HepG2 (cell line): ENCODE data around the gene CLDN19. TPM values are rescaled to one million over a fixed set of nuclear protein-coding genes. Genes with fewer than 3 reads are reported as not detected.

Source experiments
- BCL6 ChIP-seq: IDR thresholded peaks from 2 replicates; pipeline ENCODE4 v1.6.1; 2016; ENCODE audit warnings: missing genetic modification reagents, missing compliant biosample characterization
- CC2D1A ChIP-seq: sonication (generic); formaldehyde crosslinking; IDR thresholded peaks from 2 replicates; pipeline ENCODE4 v1.8.1; 2023; ENCODE audit warnings: mild to moderate bottlenecking, missing genetic modification reagents
- GLI4 ChIP-seq: sonication (generic); formaldehyde crosslinking; IDR thresholded peaks from 2 replicates; pipeline ENCODE4 v1.5.1; 2020; ENCODE audit warnings: missing genetic modification reagents, mild to moderate bottlenecking, moderate library complexity, borderline replicate concordance
- MTF2 ChIP-seq: sonication (generic); formaldehyde crosslinking; IDR thresholded peaks from 2 replicates; pipeline ENCODE4 v1.5.0; 2020; ENCODE audit warnings: missing genetic modification reagents, borderline replicate concordance
- MYC ChIP-seq: sonication (generic); formaldehyde crosslinking; IDR thresholded peaks from 2 replicates; pipeline ENCODE4 v1.9.0; 2021; ENCODE audit warnings: missing genetic modification reagents, borderline replicate concordance
- NCOA1 ChIP-seq: sonication (generic); formaldehyde crosslinking; IDR thresholded peaks from 2 replicates; pipeline ENCODE4 v1.9.0; 2021; ENCODE audit warnings: missing genetic modification reagents
- PAWR ChIP-seq: sonication (generic); formaldehyde crosslinking; IDR thresholded peaks from 2 replicates; pipeline ENCODE4 v1.4.0; 2020; ENCODE audit warnings: missing genetic modification reagents, mild to moderate bottlenecking, borderline replicate concordance
- RFX5 ChIP-seq: IDR thresholded peaks from 2 replicates; pipeline ENCODE4 v1.6.1; 2011; ENCODE audit warnings: low read depth, low read length, improper control_type of control experiment
- ZFP36L1 ChIP-seq: sonication (generic); formaldehyde crosslinking; IDR thresholded peaks from 2 replicates; pipeline ENCODE4 v1.8.0; 2022; ENCODE audit warnings: mild to moderate bottlenecking, missing genetic modification reagents, moderate library complexity
- ZNF451 ChIP-seq: sonication (generic); formaldehyde crosslinking; IDR thresholded peaks from 2 replicates; pipeline ENCODE4 v1.5.0; 2020; ENCODE audit warnings: mild to moderate bottlenecking, missing genetic modification reagents
- ZNF501 ChIP-seq: sonication (generic); formaldehyde crosslinking; IDR thresholded peaks from 2 replicates; pipeline ENCODE4 v1.5.1; 2020; ENCODE audit warnings: mild to moderate bottlenecking, moderate library complexity, missing genetic modification reagents
- ZNF749 ChIP-seq: sonication (generic); formaldehyde crosslinking; IDR thresholded peaks from 2 replicates; pipeline ENCODE4 v1.8.0; 2022; ENCODE audit warnings: mild to moderate bottlenecking, missing genetic modification reagents, moderate library complexity, borderline replicate concordance
- ZNF879 ChIP-seq: sonication (generic); formaldehyde crosslinking; IDR thresholded peaks from 2 replicates; pipeline ENCODE4 v1.8.1; 2023; ENCODE audit warnings: missing genetic modification reagents
- polyA plus RNA-seq, 8 experiments: library from polyadenylated mRNA; depleted of rRNA in 3 of 8; stranded (reverse) in 7 of 8; unstranded in 1 of 8; fragments of >200 nt; fragmentation: Illumina TruSeq in 4 of 8; extraction: Trizol in 4 of 8; gene quantifications; 2 replicates each; pipeline versions ENCODE4 v1.2.1 to v1.2.3, GENCODE V29; 2011 to 2016; ENCODE audit warnings: low read depth in 4 of 8, missing spikeins in 1 of 8, mixed read lengths in 1 of 8; ENCODE audit not compliant: insufficient read depth in 1 of 8
- total RNA-seq, 5 experiments: library from RNA; depleted of rRNA; stranded (reverse); fragments of >200 nt; fragmentation: Illumina TruSeq; extraction: Trizol; gene quantifications; 2 replicates each; pipeline ENCODE4 v1.2.3, GENCODE V29; 2016; ENCODE audit warnings: low read depth in 1 of 5
- TF ChIP-seq, protein P1 (sequence below): sonication (generic); formaldehyde crosslinking; IDR thresholded peaks from 2 replicates; pipeline ENCODE4 v1.4.0; 2020; ENCODE audit warnings: low read depth, mild to moderate bottlenecking, missing genetic modification reagents
- TF ChIP-seq, protein P2 (sequence below): sonication (generic); formaldehyde crosslinking; IDR thresholded peaks from 2 replicates; pipeline ENCODE4 v1.5.0; 2020; ENCODE audit warnings: missing genetic modification reagents
- TF ChIP-seq, protein P3 (sequence below): sonication (generic); formaldehyde crosslinking; IDR thresholded peaks from 2 replicates; pipeline ENCODE4 v1.5.0; 2020; ENCODE audit warnings: mild to moderate bottlenecking, missing genetic modification reagents, borderline replicate concordance
- TF ChIP-seq, protein P4 (sequence below): sonication (generic); formaldehyde crosslinking; IDR thresholded peaks from one replicate; pipeline ENCODE4 v1.5.1; 2020; ENCODE audit warnings: mild to moderate bottlenecking, missing genetic modification reagents; ENCODE audit errors: not compliant biosample characterization

CLDN19 gene
- total and polyA plus RNA-seq, 2 of the 13 experiments (the other 11 are each of a cell fraction or from before 2014, with no cell fraction given): 5.0 to 7.6 TPM

DNA sequence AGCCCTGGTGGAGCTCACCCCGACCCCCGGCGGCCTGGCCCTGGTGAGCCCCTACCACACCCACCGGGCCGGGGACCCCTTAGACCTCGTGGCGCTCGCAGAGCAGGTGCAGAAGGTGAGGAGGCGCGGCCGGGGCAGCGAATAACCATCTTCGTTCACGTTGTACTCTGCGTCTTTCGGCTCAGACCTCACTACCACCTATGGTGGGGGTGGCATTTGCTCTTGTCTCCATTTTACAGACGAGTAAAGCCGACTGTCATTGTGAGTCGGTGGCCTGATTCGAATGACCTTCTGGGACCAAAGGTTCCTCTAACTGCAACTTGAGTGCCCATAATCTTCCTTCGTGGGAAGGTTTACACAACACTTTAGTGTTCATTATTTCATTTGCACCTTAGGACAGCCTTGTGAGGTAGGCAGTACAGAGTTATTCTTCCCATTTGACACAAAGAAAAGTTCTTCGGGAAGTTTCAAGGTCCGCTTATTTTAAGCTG is 27.5 kb upstream of the CLDN19 start (continued):
- TF ChIP-seq GLI4 (no peak), NCOA1 (CRISPR knock-in tag) (0 out of 2 replicates have a peak, but pooled peaks have one; percentile 6), ZNF749 (CRISPR knock-in tag) (peak; percentile 8; the same call in 1 of the 2 replicates), ZFP36L1 (CRISPR knock-in tag) (0 out of 2 replicates have a peak, but pooled peaks have one; percentile 43), ZNF501 (CRISPR knock-in tag) (peak; percentile 4; the same call in 1 of the 2 replicates), ZNF451 (CRISPR knock-in tag) (0 out of 2 replicates have a peak, but pooled peaks have one; percentile 13), MYC (CRISPR knock-in tag) (peak; percentile 58), RFX5 (no peak), ZNF879 (no peak), MTF2 (CRISPR knock-in tag) (peak; percentile 17; the same call in 1 of the 2 replicates), BCL6 (CRISPR knock-in tag) (no peak; the same call in 1 of the 2 replicates), PAWR (CRISPR knock-in tag) (no peak), CC2D1A (CRISPR knock-in tag) (0 out of 2 replicates have a peak, but pooled peaks have one; percentile 22)
- TF ChIP-seq, protein P1, sequence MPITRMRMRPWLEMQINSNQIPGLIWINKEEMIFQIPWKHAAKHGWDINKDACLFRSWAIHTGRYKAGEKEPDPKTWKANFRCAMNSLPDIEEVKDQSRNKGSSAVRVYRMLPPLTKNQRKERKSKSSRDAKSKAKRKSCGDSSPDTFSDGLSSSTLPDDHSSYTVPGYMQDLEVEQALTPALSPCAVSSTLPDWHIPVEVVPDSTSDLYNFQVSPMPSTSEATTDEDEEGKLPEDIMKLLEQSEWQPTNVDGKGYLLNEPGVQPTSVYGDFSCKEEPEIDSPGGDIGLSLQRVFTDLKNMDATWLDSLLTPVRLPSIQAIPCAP (CRISPR knock-in tag): no peak
- TF ChIP-seq, protein P2, sequence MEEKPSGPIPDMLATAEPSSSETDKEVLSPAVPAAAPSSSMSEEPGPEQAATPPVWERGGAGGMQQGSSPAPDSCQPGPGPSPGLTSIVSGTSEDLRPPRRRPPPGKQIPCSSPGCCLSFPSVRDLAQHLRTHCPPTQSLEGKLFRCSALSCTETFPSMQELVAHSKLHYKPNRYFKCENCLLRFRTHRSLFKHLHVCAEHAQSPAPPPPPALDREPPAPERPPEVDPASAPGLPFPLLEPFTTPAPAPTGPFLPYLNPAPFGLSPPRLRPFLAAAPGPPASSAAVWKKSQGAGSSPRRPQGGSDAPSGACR (CRISPR knock-in tag): peak; percentile 2; the same call in 1 of the 2 replicates
- TF ChIP-seq, protein P3, sequence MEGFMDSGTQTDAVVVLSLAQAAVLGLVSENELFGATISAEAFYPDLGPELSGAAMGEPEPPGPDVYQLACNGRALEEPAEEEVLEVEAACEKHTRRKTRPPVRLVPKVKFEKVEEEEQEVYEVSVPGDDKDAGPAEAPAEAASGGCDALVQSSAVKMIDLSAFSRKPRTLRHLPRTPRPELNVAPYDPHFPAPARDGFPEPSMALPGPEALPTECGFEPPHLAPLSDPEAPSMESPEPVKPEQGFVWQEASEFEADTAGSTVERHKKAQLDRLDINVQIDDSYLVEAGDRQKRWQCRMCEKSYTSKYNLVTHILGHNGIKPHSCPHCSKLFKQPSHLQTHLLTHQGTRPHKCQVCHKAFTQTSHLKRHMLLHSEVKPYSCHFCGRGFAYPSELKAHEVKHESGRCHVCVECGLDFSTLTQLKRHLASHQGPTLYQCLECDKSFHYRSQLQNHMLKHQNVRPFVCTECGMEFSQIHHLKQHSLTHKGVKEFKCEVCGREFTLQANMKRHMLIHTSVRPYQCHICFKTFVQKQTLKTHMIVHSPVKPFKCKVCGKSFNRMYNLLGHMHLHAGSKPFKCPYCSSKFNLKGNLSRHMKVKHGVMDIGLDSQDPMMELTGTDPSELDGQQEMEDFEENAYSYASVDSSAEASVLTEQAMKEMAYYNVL (CRISPR knock-in tag): 0 out of 2 replicates have a peak, but pooled peaks have one; percentile 10
- TF ChIP-seq, protein P4, sequence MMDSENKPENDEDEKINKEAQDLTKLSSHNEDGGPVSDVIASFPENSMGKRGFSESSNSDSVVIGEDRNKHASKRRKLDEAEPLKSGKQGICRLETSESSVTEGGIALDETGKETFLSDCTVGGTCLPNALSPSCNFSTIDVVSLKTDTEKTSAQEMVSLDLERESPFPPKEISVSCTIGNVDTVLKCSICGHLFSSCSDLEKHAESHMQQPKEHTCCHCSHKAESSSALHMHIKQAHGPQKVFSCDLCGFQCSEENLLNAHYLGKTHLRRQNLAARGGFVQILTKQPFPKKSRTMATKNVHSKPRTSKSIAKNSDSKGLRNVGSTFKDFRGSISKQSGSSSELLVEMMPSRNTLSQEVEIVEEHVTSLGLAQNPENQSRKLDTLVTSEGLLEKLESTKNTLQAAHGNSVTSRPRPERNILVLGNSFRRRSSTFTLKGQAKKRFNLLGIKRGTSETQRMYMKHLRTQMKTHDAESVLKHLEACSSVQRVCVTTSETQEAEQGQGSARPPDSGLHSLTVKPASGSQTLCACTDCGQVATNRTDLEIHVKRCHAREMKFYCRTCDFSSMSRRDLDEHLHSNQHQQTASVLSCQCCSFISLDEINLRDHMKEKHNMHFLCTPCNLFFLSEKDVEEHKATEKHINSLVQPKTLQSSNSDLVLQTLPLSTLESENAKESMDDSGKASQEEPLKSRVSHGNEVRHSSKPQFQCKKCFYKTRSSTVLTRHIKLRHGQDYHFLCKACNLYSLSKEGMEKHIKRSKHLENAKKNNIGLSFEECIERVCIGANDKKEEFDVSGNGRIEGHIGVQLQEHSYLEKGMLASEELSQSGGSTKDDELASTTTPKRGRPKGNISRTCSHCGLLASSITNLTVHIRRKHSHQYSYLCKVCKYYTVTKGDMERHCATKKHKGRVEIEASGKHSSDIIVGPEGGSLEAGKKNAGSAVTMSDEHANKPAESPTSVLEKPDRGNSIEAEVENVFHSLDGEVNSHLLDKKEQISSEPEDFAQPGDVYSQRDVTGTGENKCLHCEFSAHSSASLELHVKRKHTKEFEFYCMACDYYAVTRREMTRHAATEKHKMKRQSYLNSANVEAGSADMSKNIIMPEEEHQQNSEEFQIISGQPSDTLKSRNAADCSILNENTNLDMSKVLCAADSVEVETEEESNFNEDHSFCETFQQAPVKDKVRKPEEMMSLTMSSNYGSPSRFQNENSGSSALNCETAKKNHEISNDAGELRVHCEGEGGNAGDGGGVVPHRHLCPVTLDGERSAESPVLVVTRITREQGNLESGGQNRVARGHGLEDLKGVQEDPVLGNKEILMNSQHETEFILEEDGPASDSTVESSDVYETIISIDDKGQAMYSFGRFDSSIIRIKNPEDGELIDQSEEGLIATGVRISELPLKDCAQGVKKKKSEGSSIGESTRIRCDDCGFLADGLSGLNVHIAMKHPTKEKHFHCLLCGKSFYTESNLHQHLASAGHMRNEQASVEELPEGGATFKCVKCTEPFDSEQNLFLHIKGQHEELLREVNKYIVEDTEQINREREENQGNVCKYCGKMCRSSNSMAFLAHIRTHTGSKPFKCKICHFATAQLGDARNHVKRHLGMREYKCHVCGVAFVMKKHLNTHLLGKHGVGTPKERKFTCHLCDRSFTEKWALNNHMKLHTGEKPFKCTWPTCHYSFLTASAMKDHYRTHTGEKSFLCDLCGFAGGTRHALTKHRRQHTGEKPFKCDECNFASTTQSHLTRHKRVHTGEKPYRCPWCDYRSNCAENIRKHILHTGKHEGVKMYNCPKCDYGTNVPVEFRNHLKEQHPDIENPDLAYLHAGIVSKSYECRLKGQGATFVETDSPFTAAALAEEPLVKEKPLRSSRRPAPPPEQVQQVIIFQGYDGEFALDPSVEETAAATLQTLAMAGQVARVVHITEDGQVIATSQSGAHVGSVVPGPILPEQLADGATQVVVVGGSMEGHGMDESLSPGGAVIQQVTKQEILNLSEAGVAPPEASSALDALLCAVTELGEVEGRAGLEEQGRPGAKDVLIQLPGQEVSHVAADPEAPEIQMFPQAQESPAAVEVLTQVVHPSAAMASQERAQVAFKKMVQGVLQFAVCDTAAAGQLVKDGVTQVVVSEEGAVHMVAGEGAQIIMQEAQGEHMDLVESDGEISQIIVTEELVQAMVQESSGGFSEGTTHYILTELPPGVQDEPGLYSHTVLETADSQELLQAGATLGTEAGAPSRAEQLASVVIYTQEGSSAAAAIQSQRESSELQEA (CRISPR knock-in tag): peak; percentile 2
